ENCODE results near the gene FAM171A1.
"Not testable (repeated sequence)": the region's sequence is repeated elsewhere in the genome, so short reads cannot be mapped to it uniquely, and the experiment has no call there.

The FAM171A1 gene

GRCh38 chr10:15316871-15317464 is 54.1 kb downstream of the FAM171A1 start:
- DNase-seq (ENCODE audit: low spot score) = no peak

GRCh38 chr10:15316145-15316544 is 54.9 kb downstream of the FAM171A1 start:
- DNase-seq (ENCODE audit: low spot score) = no peak

DNA sequence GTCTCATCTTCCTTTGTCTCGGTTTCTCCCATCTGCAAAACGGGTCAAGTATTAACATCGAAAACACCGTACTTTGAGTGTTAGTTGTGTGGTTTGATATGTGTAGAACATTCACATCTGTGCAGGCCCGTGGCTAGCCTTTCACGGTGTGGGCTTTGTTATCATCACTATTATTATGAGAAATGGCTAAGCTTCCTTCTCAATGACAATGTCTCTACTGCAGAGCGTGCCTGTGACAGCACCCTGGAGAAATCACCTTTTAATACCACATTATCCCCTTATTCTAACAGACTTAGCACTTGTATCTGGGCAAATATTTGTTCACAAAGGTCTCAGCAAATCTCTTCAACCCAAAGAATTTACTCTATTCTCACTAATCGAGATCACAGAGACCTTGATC is 55.8 kb downstream of the FAM171A1 start:
- DNase-seq (ENCODE audit: low spot score) = no peak

GRCh38 chr10:15314482-15315045 is 56.5 kb downstream of the FAM171A1 start:
- DNase-seq (ENCODE audit: low spot score) = no peak

- peak; percentile 40 for DNase-seq (ENCODE audit: low spot score)
Observed at GRCh38 chr10:15313843-15314242, 57.2 kb downstream of the FAM171A1 start.

DNA sequence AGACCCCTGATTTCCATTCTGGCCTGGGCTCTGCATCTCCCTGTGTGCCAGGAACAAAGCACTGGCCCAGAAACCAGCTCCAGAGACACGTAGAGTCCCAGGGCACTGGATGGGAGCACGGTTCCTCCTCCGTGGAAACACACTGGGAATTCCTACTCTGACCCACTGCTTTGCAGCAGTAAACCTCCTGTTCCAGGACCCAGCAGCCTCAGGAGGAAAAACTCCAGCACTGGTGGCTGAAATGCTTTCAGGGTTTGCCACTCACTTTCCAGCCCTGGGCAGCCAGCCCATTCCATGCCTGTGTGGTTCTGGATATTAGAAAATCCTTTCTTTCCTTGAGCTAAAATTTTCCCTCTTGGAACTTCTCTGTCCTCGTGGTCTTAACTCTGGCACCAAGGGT is 58.0 kb downstream of the FAM171A1 start:
- DNase-seq (ENCODE audit: low spot score) = no peak

DNA sequence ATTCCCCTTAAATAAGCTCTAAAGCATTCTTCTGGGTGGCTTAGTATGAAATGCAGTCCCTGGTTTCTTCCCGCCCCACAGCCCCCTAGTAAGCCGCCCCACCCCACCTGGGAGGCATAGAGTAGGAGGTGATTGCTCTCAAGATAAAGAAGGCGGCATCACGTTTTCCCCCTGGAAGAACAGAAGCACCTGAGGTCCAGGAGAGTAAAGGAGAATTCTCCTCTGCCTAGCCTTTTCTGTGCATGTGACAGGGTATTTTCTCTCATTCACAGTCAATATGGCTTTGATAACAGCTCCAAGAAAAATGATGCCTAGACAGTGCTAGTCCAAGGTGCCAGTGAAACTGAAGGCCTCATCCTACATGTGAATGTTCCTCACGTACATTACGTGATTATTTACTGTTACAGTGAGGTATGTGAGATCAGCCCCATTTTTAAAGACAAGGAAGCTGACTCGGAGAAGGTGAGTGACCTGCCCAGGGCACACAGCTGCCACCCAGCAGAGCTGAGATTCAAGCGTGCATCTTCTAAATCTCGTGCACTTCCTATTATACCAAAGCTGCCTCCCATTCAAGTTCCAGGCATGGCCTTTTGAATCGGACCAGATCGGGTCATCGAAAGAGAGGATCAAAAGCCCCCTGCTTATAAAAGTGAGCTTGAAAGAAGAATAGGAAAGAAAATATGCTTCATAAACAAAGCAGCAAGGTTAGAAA is 59.4 kb downstream of the FAM171A1 start:
- no peak for DNase-seq (ENCODE audit: low spot score)

DNA sequence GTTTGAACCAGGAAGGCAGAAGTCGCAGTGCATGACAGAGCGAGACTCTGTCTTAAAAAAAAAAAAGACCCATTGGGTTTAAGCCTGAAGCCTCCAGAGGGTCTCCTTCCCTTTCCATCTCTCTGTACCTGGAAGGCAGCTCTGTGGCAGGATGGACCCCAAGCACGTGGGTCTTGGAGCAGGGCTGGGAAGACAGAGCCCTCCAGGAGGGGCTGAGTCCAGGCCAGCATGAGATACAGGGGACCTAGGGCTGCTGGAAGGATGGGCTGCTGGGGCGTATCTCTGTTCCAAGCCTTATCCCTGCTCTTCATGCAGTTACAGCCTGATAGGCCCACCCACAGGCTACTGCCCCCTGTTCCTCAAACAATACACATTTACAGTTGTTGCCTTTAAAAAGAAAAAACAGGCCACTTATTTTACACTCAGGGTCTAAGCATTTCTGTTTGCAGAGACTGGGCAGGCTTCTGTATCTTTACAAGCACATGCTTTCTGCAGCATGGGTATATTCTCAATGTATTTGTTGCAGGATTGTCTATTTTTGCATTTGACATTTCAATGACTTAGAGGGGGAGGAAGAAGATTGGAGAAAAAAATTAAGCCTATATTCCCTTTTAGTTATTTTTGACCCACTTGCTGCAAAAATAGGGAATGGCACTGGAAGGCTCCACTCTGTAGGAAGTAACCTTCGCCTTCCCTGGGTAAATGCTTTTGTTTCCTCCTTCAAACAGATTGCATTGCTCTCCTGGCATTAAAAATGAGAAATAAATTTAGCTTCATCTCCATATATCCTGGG is 60.1 kb downstream of the FAM171A1 start:
- no peak for DNase-seq (ENCODE audit: low spot score)

DNA sequence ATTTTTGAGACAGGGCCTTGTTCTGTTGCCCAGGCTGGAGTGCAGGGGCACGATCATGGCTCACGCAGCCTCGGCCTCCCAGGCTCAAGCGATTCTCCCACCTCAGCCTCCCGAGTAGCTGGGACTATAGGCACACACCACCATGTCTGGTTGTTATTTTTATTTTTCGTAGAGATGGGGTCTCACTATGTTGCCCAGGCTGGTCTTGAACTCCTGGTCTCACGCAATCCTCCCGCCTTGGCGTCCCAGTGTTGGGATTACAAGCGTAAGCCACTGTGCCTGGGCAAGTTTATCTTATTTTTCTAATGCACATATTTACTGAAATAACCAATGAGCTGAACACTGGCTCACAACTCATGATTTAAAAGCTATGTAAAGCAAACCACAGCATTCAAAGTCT is 61.9 kb downstream of the FAM171A1 start:
- DNase-seq (ENCODE audit: low spot score) = no peak

DNA sequence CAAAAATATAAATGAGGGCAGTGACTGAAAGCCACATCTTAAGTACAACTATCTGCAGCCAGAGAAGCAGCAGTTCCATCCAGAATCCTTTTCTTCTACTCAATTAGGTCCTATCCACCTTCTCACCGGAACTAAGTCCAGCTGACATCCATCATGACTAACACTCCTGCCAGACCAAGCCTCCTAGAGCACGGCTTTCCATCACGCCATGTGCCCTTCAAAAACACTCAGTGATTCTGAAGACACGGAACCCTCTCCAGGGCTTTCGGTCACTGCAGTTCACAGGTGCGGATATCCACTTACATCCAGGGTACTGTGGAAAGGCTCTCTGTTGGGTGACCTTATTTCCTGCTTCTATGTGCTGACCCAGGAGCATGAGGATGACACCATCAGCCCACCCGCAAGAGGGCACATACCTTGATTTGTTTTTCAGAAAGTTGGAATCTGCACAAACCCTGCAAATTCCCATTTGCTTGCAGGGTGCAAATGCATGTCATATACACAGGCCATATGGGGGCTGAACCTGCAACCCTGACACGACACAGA is 64.3 kb downstream of the FAM171A1 start:
- no peak for DNase-seq (ENCODE audit: low spot score)

DNA sequence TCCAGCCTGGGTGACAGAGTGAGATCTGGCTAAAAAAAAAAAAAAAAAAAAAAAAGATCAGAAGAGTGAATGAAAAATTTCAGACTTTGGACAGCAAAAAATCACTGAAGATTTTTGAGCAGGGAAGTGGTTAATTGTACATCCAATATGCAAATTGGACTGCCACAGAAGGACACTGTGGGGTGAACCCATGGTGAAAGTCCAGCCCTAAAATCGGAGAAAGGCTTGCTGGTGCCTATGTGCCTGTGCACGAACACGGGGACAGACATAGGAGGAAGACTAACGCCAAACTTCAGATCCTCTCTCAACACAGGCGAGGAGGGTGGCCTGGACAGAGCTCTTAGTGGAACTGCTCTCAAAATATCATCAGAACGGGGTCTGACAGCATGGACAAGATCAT is 65.5 kb downstream of the FAM171A1 start:
- DNase-seq (ENCODE audit: low spot score) = no peak

- DNase-seq (ENCODE audit: low spot score) = no peak
Observed at GRCh38 chr10:15305161-15305560, 65.9 kb downstream of the FAM171A1 start.

GRCh38 chr10:15302188-15302956 is 68.7 kb downstream of the FAM171A1 start:
- not testable (repeated sequence) for DNase-seq (ENCODE audit: low spot score)

DNA sequence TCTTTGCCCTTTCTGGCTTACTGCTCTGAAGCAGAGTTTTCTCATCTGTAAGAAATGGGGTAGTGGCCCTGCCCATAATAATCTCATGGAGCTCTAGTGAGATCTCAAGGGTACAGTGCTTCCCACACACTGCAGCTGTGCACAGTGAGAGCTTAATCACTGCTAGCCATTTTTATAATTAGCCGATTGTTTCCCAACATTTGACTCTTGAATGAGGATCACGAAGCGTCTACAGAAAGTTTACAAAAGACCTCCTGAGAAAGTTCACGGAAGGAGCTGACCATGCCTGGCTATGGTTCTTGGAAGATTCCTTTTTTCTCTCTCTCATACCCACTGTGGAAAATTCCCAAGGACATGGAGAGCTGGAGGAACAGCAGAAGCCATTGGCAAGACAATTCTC is 70.4 kb downstream of the FAM171A1 start:
- DNase-seq (ENCODE audit: low spot score) = no peak

DNA sequence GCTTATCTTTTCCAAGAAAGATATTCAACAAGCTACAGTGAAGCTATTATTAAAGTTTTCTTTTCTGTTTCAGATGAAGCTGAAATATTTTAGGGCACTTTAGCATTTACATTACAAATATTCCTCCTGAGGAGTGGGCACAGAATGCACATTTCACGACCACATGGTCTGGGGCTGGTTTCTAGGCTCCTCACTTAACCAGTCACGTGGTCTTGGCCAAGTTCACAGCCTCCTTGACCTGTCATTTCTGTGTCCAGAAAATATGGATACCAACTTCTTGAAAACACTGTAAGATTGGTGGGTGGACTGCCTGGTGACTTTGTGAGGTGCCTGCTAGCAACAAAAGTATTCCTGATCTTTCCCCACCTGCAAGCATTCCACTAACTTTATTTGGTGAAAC is 70.9 kb downstream of the FAM171A1 start:
- DNase-seq (ENCODE audit: low spot score) = no peak

DNA sequence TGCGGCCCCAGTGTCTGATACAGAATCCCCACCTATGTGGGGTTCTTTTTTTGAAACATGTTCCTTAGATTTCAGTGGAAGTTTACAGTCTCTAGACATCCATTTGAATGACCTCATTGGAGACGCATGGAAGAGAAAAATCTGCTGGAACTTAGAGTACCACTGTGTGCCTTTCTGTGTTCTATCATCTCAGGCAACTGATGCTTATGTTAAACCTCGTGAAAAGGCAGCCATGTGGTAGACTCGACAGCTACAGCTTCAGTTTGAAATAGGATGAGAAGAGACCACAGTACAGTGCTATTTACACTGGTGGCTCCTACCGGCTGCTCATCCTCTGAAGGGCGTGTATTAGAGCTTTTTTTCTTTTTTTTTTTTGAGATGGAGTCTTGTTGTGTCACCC is 74.4 kb downstream of the FAM171A1 start:
- no peak for DNase-seq (ENCODE audit: low spot score)

GRCh38 chr10:15295537-15296325 is 75.4 kb downstream of the FAM171A1 start:
- DNase-seq (ENCODE audit: low spot score) = no peak

DNA sequence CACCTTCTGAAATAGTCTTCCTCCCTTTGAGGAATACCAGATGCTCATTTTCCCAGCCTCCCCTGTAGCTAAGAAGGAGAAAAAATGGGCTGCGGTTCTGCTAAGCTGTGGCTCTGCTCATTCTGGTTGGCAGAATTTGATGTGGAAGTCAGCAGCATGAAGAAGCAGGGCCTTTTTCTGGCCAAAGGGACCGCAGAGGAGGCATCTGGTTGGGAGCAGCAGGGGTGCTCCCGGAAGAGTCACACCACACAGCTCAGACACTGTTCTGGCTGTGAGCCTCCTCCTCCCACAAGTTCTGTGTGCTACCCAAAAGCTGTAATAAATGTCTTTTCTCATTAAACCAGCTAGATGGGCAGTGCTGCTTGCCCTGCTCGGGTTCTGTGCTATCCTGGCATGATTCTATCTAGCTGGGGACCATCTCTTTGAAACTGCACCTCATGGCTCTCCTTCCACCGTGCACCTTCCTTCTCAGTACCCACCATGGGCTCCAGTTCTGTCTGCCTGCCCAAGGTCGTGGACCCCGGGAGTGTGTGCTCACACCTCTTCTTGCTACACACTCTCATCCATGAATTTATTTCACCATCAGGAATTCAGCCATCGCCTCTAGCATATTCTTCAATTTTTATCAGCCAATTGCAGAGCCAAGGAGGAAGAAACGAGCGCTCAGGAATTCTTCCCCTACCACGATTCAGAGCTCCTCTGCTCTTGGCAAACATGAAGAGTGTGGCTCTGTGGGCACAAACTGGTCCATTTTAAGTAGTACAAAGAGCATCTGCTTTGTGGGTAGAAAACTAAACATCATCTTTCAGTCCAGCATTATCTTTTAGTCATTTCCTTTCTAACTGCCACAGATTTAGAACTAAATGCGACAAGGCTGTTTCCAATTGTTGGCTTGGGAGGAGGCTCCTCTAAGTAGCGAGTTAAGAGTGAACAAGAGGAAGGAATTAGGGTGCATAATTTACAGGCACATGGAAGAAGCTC is 76.9 kb downstream of the FAM171A1 start:
- no peak for DNase-seq (ENCODE audit: low spot score)

DNA sequence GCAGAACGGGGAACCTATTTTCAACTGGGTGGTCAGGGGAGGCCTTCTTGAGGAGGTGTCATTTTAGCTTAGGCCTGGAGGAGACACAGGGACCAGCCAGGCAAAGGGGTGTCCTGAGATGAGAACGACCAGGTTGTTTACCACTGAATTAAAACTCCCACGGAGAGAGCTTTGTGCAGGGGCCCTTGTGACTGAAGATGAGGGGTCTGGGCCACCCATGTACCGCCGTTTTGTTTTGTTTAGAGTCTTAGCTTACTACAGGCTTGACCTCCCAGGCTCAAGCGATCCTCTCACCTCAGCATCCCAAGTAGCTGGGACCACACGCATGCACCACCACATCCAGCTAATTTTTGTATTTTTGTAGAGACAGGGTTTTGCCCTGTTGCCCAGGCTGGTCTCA is 80.4 kb downstream of the FAM171A1 start:
- no peak for DNase-seq (ENCODE audit: low spot score)

- no peak for DNase-seq (ENCODE audit: low spot score)
Observed at GRCh38 chr10:15290150-15290549, 80.9 kb downstream of the FAM171A1 start.

Measured in hematopoietic multipotent progenitor cell treated with erythropoietin and hydrocortisone succinate and interleukin-3 and kit ligand, for 15 days (in vitro differentiated cells).